Duodenal mucosa (tissue), 2 donors: Measurements from ENCODE around the gene PEAK3.
A peak's percentile ranks its signal among the peaks of the same experiment; 100 is the strongest.

Experiments
- H3K27ac ChIP-seq: one replicate; pipeline ENCODE4 v1.7.0; 2013; ENCODE audit warnings: low read depth, low read length
- H3K27me3 ChIP-seq, 2 donors: one replicate each; pipeline ENCODE4 v1.7.0; 2013; ENCODE audit warnings: low read length in 2 of 2, control low read depth in 1 of 2; ENCODE audit not compliant: insufficient read depth in 2 of 2, control insufficient read depth in 1 of 2
- H3K36me3 ChIP-seq, 2 donors: one replicate each; pipeline ENCODE4 v1.7.0; 2013; ENCODE audit warnings: low read length in 2 of 2, control low read depth in 1 of 2; ENCODE audit not compliant: insufficient read depth in 2 of 2, control insufficient read depth in 1 of 2
- H3K4me1 ChIP-seq, 2 donors: one replicate each; pipeline ENCODE4 v1.7.0; 2013; ENCODE audit warnings: low read length in 2 of 2, control low read depth in 1 of 2; ENCODE audit not compliant: insufficient read depth in 2 of 2, control insufficient read depth in 1 of 2
- H3K4me3 ChIP-seq, 2 donors: one replicate each; pipeline ENCODE4 v1.7.0; 2013; ENCODE audit warnings: low read length in 2 of 2, low read depth in 1 of 2
- H3K9ac ChIP-seq, 2 donors: one replicate each; pipeline ENCODE4 v1.7.0; 2013; ENCODE audit warnings: low read length in 2 of 2, low read depth in 1 of 2
- H3K9me3 ChIP-seq, 2 donors: one replicate each; pipeline ENCODE4 v1.7.0; 2013; ENCODE audit warnings: low read length in 2 of 2, control low read depth in 1 of 2; ENCODE audit not compliant: control insufficient read depth in 1 of 2

PEAK3 gene

DNA sequence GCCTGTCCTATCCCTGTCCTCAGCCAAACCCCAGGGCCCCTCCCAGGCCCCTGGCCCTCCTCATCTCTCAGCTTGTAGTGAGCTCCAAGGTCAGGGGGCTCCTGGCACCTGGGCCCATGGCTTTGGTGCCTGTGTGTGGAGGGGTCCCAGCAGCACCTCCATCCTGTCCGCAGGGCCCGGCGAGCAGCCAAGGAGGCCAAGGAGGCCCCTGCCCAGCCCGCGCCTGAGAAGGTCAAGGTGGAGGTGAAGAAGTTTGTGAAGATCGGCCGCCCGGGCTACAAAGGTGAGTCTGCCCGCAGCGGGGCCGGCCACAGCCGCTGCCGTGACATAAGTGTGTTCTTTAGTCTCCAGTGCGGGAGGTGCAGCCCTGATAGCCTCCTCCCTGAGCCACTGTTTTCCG, 36.7 kb downstream of the PEAK3 start:
- no peak overlapping the region for H3K4me3 ChIP-seq
- H3K36me3 ChIP-seq, result peaks cover 29 to 44% of the 10 kb centered on the region in 2 donors
- peaks cover 39 to 40% of the 10 kb centered on the region in 2 donors for H3K4me1 ChIP-seq
- H3K9ac ChIP-seq, result no peak overlapping the region
- H3K9me3 ChIP-seq, result no peaks in the 10 kb centered on the region
- H3K27ac ChIP-seq, result no peak overlapping the region
- H3K27me3 ChIP-seq, result peaks cover 11 to 13% of the 10 kb centered on the region in 2 donors

DNA sequence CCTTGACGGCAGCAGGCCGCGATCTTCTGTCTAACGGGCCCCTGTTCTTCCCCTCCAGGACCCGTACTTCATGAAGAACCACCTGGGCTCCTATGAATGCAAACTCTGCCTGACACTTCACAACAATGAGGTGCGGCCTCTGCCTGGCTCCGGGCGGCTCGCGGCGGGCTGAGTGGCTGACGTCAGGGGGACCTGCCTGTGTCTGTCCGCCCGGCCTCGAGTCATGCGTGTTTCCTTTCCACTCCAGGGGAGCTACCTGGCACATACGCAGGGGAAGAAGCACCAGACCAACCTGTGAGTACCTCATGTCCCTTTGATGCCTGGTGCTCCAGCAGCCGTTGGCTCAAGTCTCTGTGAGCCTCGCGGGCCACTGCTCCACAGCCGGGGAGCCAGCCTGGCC, 37.5 kb downstream of the PEAK3 start:
- H3K4me1 ChIP-seq, result peaks cover 44 to 47% of the 10 kb centered on the region in 2 donors
- H3K27ac ChIP-seq, result no peak overlapping the region

GRCh38 chr19:2244125-2244411, 37.9 kb downstream of the PEAK3 start:
- H3K36me3 ChIP-seq, result peaks cover 29 to 44% of the 10 kb centered on the region in 2 donors
- H3K4me1 ChIP-seq, result peaks cover 48 to 51% of the 10 kb centered on the region in 2 donors

More for the DNA sequence above, 37.5 kb downstream of the PEAK3 start:
- Histone ChIP-seq H3K9ac (no peak overlapping the region), H3K9me3 (no peaks in the 10 kb centered on the region), H3K36me3 (peaks cover 29 to 44% of the 10 kb centered on the region in 2 donors), H3K27me3 (peaks cover 4 to 5% of the 10 kb centered on the region in 2 donors), H3K4me3 (no peak overlapping the region)

GRCh38 chr19:2243274-2244124, 38.5 kb downstream of the PEAK3 start:
- no peaks in the 10 kb centered on the region for H3K27me3 ChIP-seq
- peaks cover 54 to 55% of the 10 kb centered on the region in 2 donors for H3K4me1 ChIP-seq
- peak overlapping the region; percentile 2 to 35 for H3K4me3 ChIP-seq
- H3K9ac ChIP-seq, result peak overlapping the region in 1 of 2 donors; percentile 4
- H3K36me3 ChIP-seq, result peaks cover 29 to 44% of the 10 kb centered on the region in 2 donors
- H3K9me3 ChIP-seq, result no peaks in the 10 kb centered on the region
- no peak overlapping the region for H3K27ac ChIP-seq

More at GRCh38 chr19:2244125-2244411, 37.9 kb downstream of the PEAK3 start:
- Histone ChIP-seq H3K9me3 (no peaks in the 10 kb centered on the region), H3K27ac (no peak overlapping the region), H3K4me3 (peak overlapping the region in 1 of 2 donors; percentile 2), H3K9ac (peak overlapping the region in 1 of 2 donors; percentile 4), H3K27me3 (peaks cover 0 to 1% of the 10 kb centered on the region in 2 donors)

- Histone ChIP-seq H3K4me1 (peaks cover 60 to 62% of the 10 kb centered on the region in 2 donors), H3K27me3 (no peaks in the 10 kb centered on the region), H3K4me3 (no peak overlapping the region), H3K36me3 (peaks cover 29 to 44% of the 10 kb centered on the region in 2 donors), H3K27ac (no peak overlapping the region), H3K9ac (peak overlapping the region in 1 of 2 donors; percentile 18), H3K9me3 (no peaks in the 10 kb centered on the region)
Observed at GRCh38 chr19:2242816-2243215, 39.2 kb downstream of the PEAK3 start.

GRCh38 chr19:2242092-2242537, 39.9 kb downstream of the PEAK3 start:
- H3K4me1 ChIP-seq, result peaks cover 67 to 68% of the 10 kb centered on the region in 2 donors
- H3K36me3 ChIP-seq, result peaks cover 24 to 40% of the 10 kb centered on the region in 2 donors
- no peaks in the 10 kb centered on the region for H3K9me3 ChIP-seq
- no peaks in the 10 kb centered on the region for H3K27me3 ChIP-seq
- H3K9ac ChIP-seq, result peak overlapping the region; percentile 18 to 48
- H3K27ac ChIP-seq, result no peak overlapping the region
- H3K4me3 ChIP-seq, result peak overlapping the region; percentile 30 to 52

- peak overlapping the region; percentile 48 to 57 for H3K9ac ChIP-seq
- H3K4me3 ChIP-seq, result peak overlapping the region; percentile 30 to 52
- no peaks in the 10 kb centered on the region for H3K27me3 ChIP-seq
- no peak overlapping the region for H3K27ac ChIP-seq
- H3K36me3 ChIP-seq, result peaks cover 18 to 30% of the 10 kb centered on the region in 2 donors
- peaks cover 68 to 69% of the 10 kb centered on the region in 2 donors for H3K4me1 ChIP-seq
- no peaks in the 10 kb centered on the region for H3K9me3 ChIP-seq
Observed at GRCh38 chr19:2240881-2241760, 40.9 kb downstream of the PEAK3 start.

DNA sequence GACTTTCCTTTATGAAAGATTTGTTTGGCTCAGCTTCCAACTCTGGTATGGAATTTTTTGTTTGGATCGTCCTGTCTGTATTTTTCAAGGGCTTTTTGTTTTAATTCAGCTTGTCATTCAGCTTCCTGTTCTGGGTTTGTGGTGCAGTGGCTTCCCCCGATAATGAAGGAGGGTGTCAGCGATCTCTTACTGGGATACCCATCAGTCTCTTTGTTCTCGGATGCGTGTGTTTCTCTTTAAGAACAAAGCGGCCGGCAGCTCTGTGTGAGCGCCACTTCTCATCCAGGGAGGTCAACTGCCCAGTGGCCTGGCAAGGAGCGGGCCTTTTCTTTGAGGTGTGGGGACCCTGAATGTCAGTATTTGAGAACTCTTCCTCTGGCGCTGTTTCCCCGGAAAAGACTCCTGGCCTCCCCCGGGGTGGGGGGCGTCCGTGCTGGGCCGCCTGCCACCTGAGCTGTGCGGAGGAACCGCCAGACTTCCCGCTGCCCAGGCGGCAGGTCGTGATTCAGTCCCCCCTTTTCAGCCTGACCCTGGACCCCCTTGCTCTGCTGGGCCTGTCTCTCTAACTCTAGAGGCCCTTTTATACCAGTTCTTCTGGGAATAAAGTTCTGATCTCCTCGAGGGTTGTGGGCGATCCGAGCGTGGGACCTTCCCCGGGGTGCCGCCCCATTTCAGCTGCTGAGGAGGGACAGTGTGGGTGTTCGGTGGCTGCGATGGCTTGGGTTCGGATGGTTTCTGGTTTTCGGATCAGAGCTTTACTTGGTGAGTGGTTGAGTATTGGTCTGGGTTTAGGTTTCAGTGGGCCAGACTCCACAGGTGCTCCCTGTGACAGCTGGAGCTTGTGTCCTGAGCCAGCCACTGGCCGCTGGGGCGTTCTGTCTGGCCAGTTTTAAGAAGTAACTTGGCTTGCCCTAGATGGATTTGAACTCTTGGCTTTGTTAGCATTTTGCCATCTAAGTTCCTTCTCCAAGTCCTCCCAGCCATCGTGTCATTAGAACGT, 41.9 kb downstream of the PEAK3 start:
- Histone ChIP-seq H3K4me1 (peaks cover 72% of the 10 kb centered on the region in 2 donors), H3K4me3 (peak overlapping the region; percentile 38 to 52), H3K36me3 (peaks cover 8 to 20% of the 10 kb centered on the region in 2 donors), H3K27me3 (no peaks in the 10 kb centered on the region), H3K9ac (peak overlapping the region; percentile 48 to 57), H3K9me3 (no peaks in the 10 kb centered on the region), H3K27ac (no peak overlapping the region)

DNA sequence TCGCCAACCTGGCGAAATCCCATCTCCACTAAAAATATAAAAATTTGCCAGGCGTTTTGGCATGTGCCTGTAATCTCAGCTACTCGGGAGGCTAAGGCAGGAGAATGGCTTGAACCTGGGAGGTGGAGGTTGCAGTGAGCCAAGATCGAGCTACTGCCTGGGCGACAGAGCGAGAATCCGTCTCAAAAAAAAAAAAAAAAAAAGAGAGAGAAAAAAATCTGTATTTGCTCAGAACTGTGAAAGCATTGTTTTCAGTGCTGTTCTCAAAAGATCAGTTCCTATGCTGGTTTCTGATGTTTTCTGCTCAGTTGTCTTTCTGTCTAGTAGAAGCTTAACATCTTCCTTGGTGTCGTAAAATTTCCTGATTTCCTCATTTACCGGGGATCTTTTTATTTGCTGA, 42.8 kb downstream of the PEAK3 start:
- H3K27ac ChIP-seq, result no peak overlapping the region
- H3K4me1 ChIP-seq, result peaks cover 77 to 79% of the 10 kb centered on the region in 2 donors
- H3K36me3 ChIP-seq, result peaks cover 7 to 13% of the 10 kb centered on the region in 2 donors
- H3K27me3 ChIP-seq, result no peaks in the 10 kb centered on the region
- peak overlapping the region in 1 of 2 donors; percentile 57 for H3K9ac ChIP-seq
- peak overlapping the region; percentile 4 to 52 for H3K4me3 ChIP-seq
- no peaks in the 10 kb centered on the region for H3K9me3 ChIP-seq
